HG03575 (cell line): ENCODE results near the gene COLQ.

Experiments
- ATAC-seq: cut with Tn5 transposase; IDR thresholded peaks from one replicate; pipeline ENCODE4 v1.9.1; 2021; ENCODE audit not compliant: unreplicated experiment, insufficient number of reproducible peaks, low FRiP score; ENCODE audit errors: extremely low read depth

COLQ gene

GRCh38 chr3:15401936-15402335 is 119.6 kb downstream of the COLQ start:
- ATAC-seq, result no peak
